ENCODE measurements around the gene DUSP2. TPM values are rescaled to one million over a fixed set of nuclear protein-coding genes. Genes with fewer than 3 reads are reported as not detected.

DUSP2 gene
- polyA plus RNA-seq, 3 donors = 48.4 to 392 (median 66.1) TPM

GRCh38 chr2:96140941-96141623, 4.2 kb downstream of the DUSP2 start:
- peak in 1 of 3 donors; percentile 27 for DNase-seq
- H3K9me3 Mint-ChIP-seq = peaks cover 0 to 3% (median 0%) of the 10 kb centered on the region in 7 donors
- TF ChIP-seq, protein P1, sequence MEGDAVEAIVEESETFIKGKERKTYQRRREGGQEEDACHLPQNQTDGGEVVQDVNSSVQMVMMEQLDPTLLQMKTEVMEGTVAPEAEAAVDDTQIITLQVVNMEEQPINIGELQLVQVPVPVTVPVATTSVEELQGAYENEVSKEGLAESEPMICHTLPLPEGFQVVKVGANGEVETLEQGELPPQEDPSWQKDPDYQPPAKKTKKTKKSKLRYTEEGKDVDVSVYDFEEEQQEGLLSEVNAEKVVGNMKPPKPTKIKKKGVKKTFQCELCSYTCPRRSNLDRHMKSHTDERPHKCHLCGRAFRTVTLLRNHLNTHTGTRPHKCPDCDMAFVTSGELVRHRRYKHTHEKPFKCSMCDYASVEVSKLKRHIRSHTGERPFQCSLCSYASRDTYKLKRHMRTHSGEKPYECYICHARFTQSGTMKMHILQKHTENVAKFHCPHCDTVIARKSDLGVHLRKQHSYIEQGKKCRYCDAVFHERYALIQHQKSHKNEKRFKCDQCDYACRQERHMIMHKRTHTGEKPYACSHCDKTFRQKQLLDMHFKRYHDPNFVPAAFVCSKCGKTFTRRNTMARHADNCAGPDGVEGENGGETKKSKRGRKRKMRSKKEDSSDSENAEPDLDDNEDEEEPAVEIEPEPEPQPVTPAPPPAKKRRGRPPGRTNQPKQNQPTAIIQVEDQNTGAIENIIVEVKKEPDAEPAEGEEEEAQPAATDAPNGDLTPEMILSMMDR (IDR thresholded peaks at IDR 0.05) = no peak
- Histone ChIP-seq H3K27me3 (ENCODE audit: control insufficient read depth in 2 of 2, insufficient read depth in 2 of 2, low read length in 2 of 2) (no peaks in the 10 kb centered on the region), H4K20me1 (ENCODE audit: insufficient read depth, low read length) (peaks cover 33% of the 10 kb centered on the region), H2AFZ (ENCODE audit: insufficient read depth, low read depth, low read length, poor library complexity, severe bottlenecking) (no peak overlapping the region), H3K4me1 (ENCODE audit: control insufficient read depth in 1 of 2, insufficient read depth in 2 of 2, low read length in 2 of 2) (peaks cover 18 to 27% of the 10 kb centered on the region in 2 donors), H3K4me3 (replicated peaks in 1 of 3; ENCODE audit: low read depth in 2 of 3, low read length in 3 of 3) (no peak overlapping the region), H3K27ac (ENCODE audit: low read depth in 1 of 2, low read length in 2 of 2) (no peak overlapping the region), H3K79me2 (ENCODE audit: insufficient read depth, low read length) (peaks cover 7% of the 10 kb centered on the region), H3K36me3 (replicated peaks in 1 of 2; ENCODE audit: control insufficient read depth in 1 of 2, insufficient read depth in 2 of 2, low read length in 2 of 2) (no peaks in the 10 kb centered on the region), H3K9me3 (replicated peaks in 1 of 2; ENCODE audit: control insufficient read depth in 1 of 2, insufficient read depth in 1 of 2, low read length in 2 of 2) (no peaks in the 10 kb centered on the region), H3K4me2 (replicated peaks; ENCODE audit: extremely low read depth, low read length, poor library complexity, severe bottlenecking) (no peak overlapping the region), H3K9ac (ENCODE audit: insufficient read depth, low read length, poor library complexity, severe bottlenecking) (no peak overlapping the region)
- H3K4me3 Mint-ChIP-seq = no peak overlapping the region
- 82% methylated on average over 9 of the region's 13 CpGs for WGBS (ENCODE audit: insufficient coverage)
- peaks cover 9 to 12% of the 10 kb centered on the region in 2 donors for H3K36me3 Mint-ChIP-seq
- intact Hi-C loops (cut with micrococcal nuclease) = loop anchor here (10.0 kb wide), 2 partner anchors 124 to 394 kb away; partner anchors contain the start of genes ARID5A (in 2 of the 2), CIAO1 (in 1 of the 2) and TMEM127 (in 1 of the 2)
- H3K4me1 Mint-ChIP-seq = peaks cover 28% of the 10 kb centered on the region
- H3K27me3 Mint-ChIP-seq (ENCODE audit: low read depth in 3 of 3) = peaks cover 0 to 10% (median 3%) of the 10 kb centered on the region in 3 donors
- H3K27ac Mint-ChIP-seq = peak overlapping the region in 1 of 7 donors; percentile 46

DNA sequence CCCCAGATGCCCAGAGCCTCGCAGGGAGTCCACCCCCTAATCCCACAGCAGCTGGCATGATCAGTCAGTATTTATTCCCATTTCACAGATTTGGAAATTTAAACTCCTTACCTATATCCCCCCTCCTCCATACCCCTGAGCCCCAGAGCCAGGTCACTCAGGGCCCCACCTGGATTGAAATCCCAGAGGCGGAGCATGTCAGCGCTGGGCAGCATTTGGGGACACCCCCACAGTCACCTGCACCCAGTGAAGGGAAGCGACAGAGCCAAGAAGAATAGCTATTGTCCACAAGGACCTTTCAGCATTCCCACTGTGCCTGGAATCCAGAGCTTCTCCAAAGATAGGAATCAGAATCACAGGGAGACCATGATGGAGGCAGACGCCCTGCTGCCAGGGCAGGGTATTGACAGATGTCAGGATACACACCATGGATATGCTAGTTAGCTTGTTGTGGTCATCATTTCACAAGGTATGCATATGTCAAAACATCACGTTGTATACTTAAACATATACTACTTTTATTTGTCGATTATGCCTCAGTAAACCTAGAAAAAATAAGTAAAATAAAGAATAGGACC, 6.0 kb downstream of the DUSP2 start:
- Histone ChIP-seq H3K27me3 (ENCODE audit: control insufficient read depth in 2 of 2, insufficient read depth in 2 of 2, low read length in 2 of 2) (no peaks in the 10 kb centered on the region), H3K4me1 (ENCODE audit: control insufficient read depth in 1 of 2, insufficient read depth in 2 of 2, low read length in 2 of 2) (peaks cover 6 to 9% of the 10 kb centered on the region in 2 donors), H3K27ac (ENCODE audit: low read depth in 1 of 2, low read length in 2 of 2) (no peak overlapping the region), H3K36me3 (replicated peaks in 1 of 2; ENCODE audit: control insufficient read depth in 1 of 2, insufficient read depth in 2 of 2, low read length in 2 of 2) (no peaks in the 10 kb centered on the region), H3K9me3 (replicated peaks in 1 of 2; ENCODE audit: control insufficient read depth in 1 of 2, insufficient read depth in 1 of 2, low read length in 2 of 2) (no peaks in the 10 kb centered on the region), H3K4me3 (replicated peaks in 1 of 3; ENCODE audit: low read depth in 2 of 3, low read length in 3 of 3) (no peak overlapping the region), H3K9ac (ENCODE audit: insufficient read depth, low read length, poor library complexity, severe bottlenecking) (no peak overlapping the region), H4K20me1 (ENCODE audit: insufficient read depth, low read length) (peaks cover 27% of the 10 kb centered on the region), H2AFZ (ENCODE audit: insufficient read depth, low read depth, low read length, poor library complexity, severe bottlenecking) (no peak overlapping the region), H3K4me2 (replicated peaks; ENCODE audit: extremely low read depth, low read length, poor library complexity, severe bottlenecking) (no peak overlapping the region), H3K79me2 (ENCODE audit: insufficient read depth, low read length) (peaks cover 3% of the 10 kb centered on the region)
- peaks cover 9 to 12% of the 10 kb centered on the region in 2 donors for H3K36me3 Mint-ChIP-seq
- peaks cover 19% of the 10 kb centered on the region for H3K4me1 Mint-ChIP-seq
- H3K27ac Mint-ChIP-seq = no peak overlapping the region
- no peak overlapping the region for H3K4me3 Mint-ChIP-seq
- H3K27me3 Mint-ChIP-seq (ENCODE audit: low read depth in 3 of 3) = peaks cover 0 to 10% (median 3%) of the 10 kb centered on the region in 3 donors
- peaks cover 0 to 3% (median 0%) of the 10 kb centered on the region in 7 donors for H3K9me3 Mint-ChIP-seq
- 87% methylated on average over 5 of the region's 7 CpGs for WGBS (ENCODE audit: insufficient coverage)
- DNase-seq = no peak
- intact Hi-C loops (cut with micrococcal nuclease) = loop anchor here (2.0 kb wide), 2 partner anchors 36 to 128 kb away; partner anchors contain the start of gene CIAO1 (in 1 of the 2)
- TF ChIP-seq, protein P1 (IDR thresholded peaks at IDR 0.05) = no peak
